B cell (primary cell): ENCODE data around the gene NCOA1.
"Not testable (repeated sequence)": the region's sequence is repeated elsewhere in the genome, so short reads cannot be mapped to it uniquely, and the experiment has no call there.

Source experiments
- EZH2 ChIP-seq: IDR thresholded peaks from 2 replicates; pipeline ENCODE4 v1.6.1; 2012; ENCODE audit warnings: borderline replicate concordance, low read depth, mild to moderate bottlenecking, moderate library complexity, low read length; ENCODE audit not compliant: insufficient read depth, poor library complexity, severe bottlenecking
- TF ChIP-seq, protein P1 (sequence below): fragments of 200-600 bp; IDR thresholded peaks from one replicate; pipeline ENCODE4 v1.8.0; 2022; ENCODE audit warnings: antibody characterized with exemption, mild to moderate bottlenecking

DNA sequence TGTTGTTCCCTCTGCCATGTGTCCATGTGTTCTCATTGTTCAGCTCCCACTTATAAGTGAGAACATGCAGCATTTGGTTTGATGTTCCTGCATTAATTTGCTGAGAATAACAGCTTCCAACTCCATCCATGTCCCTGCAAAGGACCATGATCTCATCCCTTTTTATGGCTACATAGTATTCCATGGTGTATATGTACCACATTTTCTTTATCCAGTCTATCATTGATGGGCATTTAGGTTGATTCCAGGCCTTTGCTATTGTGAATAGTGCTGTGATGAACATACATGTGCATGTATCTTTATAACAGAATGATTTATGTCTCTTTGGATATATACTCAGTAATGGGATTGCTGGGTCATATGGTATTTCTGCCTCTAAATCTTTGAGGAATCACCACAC is 187.0 kb downstream of the NCOA1 start:
- TF ChIP-seq, protein P1, sequence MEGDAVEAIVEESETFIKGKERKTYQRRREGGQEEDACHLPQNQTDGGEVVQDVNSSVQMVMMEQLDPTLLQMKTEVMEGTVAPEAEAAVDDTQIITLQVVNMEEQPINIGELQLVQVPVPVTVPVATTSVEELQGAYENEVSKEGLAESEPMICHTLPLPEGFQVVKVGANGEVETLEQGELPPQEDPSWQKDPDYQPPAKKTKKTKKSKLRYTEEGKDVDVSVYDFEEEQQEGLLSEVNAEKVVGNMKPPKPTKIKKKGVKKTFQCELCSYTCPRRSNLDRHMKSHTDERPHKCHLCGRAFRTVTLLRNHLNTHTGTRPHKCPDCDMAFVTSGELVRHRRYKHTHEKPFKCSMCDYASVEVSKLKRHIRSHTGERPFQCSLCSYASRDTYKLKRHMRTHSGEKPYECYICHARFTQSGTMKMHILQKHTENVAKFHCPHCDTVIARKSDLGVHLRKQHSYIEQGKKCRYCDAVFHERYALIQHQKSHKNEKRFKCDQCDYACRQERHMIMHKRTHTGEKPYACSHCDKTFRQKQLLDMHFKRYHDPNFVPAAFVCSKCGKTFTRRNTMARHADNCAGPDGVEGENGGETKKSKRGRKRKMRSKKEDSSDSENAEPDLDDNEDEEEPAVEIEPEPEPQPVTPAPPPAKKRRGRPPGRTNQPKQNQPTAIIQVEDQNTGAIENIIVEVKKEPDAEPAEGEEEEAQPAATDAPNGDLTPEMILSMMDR = not testable (repeated sequence)
- not testable (repeated sequence) for TF ChIP-seq EZH2
